ENCODE results near the gene LSAMP.

The LSAMP gene

GRCh38 chr3:116423945-116424344, 21.3 kb downstream of the LSAMP start:
- Histone ChIP-seq H2AFZ (ENCODE audit: low read length) (no peak overlapping the region), H3K4me3 (ENCODE audit: low read length, poor library complexity, severe bottlenecking) (no peak overlapping the region), H3K4me2 (ENCODE audit: low read depth, low read length, poor library complexity, severe bottlenecking) (no peak overlapping the region), H4K20me1 (ENCODE audit: insufficient read depth, low read length, poor library complexity, severe bottlenecking) (no peaks in the 10 kb centered on the region), H3K36me3 (ENCODE audit: insufficient read depth, low read length) (no peaks in the 10 kb centered on the region), H3K4me1 (ENCODE audit: insufficient read depth, low read length, poor library complexity, severe bottlenecking) (no peaks in the 10 kb centered on the region), H3K27me3 (ENCODE audit: insufficient read depth, low read length, poor library complexity, severe bottlenecking) (no peaks in the 10 kb centered on the region), H3K9me2 (replicated peaks; ENCODE audit: low read depth, low read length) (no peaks in the 10 kb centered on the region), H3F3A (ENCODE audit: low read depth) (no peaks in the 10 kb centered on the region), H3K9ac (ENCODE audit: low read depth, low read length, poor library complexity, severe bottlenecking) (no peak overlapping the region), H3K9me3 (ENCODE audit: insufficient read depth, low read depth, low read length) (no peaks in the 10 kb centered on the region; the same call in 1 of the 2 replicates), H3K79me2 (ENCODE audit: insufficient read depth, low read length) (no peaks in the 10 kb centered on the region)
- TF ChIP-seq CTCF (conservative IDR thresholded peaks at IDR 0.05; ENCODE audit: low read length): no peak
- no peak for TF ChIP-seq EZH2phosphoT487 (IDR thresholded peaks at IDR 0.05; ENCODE audit: borderline replicate concordance)

DNA sequence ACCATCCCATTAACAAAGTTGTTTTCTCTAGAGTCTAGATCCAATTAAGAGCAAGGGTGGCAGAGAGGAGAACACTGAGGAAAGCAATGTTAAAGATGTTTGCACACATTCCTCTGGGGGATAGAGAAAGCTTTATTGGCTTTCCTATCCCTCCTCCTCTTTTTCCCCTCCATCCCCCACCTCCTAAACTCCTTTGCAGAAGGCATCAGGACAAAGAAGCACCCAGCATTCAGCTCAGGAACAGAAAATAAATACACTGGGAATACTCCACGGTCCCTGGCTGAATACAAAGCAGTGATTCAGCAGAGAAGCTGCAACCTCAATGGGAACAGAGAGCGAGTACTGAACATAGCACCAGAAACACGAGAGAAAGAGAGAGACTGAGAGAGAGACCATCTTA, 21.9 kb downstream of the LSAMP start:
- H3K4me1 ChIP-seq (ENCODE audit: insufficient read depth, low read length, poor library complexity, severe bottlenecking): no peaks in the 10 kb centered on the region
- H3K9ac ChIP-seq (ENCODE audit: low read depth, low read length, poor library complexity, severe bottlenecking): no peak overlapping the region
- H3K9me3 ChIP-seq (ENCODE audit: insufficient read depth, low read depth, low read length): no peaks in the 10 kb centered on the region; the same call in 1 of the 2 replicates
- no peaks in the 10 kb centered on the region for H3K27me3 ChIP-seq (ENCODE audit: insufficient read depth, low read length, poor library complexity, severe bottlenecking)
- no peak overlapping the region for H2AFZ ChIP-seq (ENCODE audit: low read length)
- H3F3A ChIP-seq (ENCODE audit: low read depth): no peaks in the 10 kb centered on the region
- no peaks in the 10 kb centered on the region for H3K79me2 ChIP-seq (ENCODE audit: insufficient read depth, low read length)
- H3K4me3 ChIP-seq (ENCODE audit: low read length, poor library complexity, severe bottlenecking): no peak overlapping the region
- H4K20me1 ChIP-seq (ENCODE audit: insufficient read depth, low read length, poor library complexity, severe bottlenecking): no peaks in the 10 kb centered on the region
- no peaks in the 10 kb centered on the region for H3K9me2 ChIP-seq (replicated peaks; ENCODE audit: low read depth, low read length)
- TF ChIP-seq CTCF (conservative IDR thresholded peaks at IDR 0.05; ENCODE audit: low read length) (no peak), EZH2phosphoT487 (IDR thresholded peaks at IDR 0.05; ENCODE audit: borderline replicate concordance) (no peak)
- no peaks in the 10 kb centered on the region for H3K36me3 ChIP-seq (ENCODE audit: insufficient read depth, low read length)
- H3K4me2 ChIP-seq (ENCODE audit: low read depth, low read length, poor library complexity, severe bottlenecking): no peak overlapping the region

GRCh38 chr3:116417151-116417550, 28.1 kb downstream of the LSAMP start:
- no peaks in the 10 kb centered on the region for H3K79me2 ChIP-seq (ENCODE audit: insufficient read depth, low read length)
- H2AFZ ChIP-seq (ENCODE audit: low read length): no peak overlapping the region
- no peaks in the 10 kb centered on the region for H4K20me1 ChIP-seq (ENCODE audit: insufficient read depth, low read length, poor library complexity, severe bottlenecking)
- no peak for TF ChIP-seq EZH2phosphoT487 (IDR thresholded peaks at IDR 0.05; ENCODE audit: borderline replicate concordance)
- TF ChIP-seq CTCF (conservative IDR thresholded peaks at IDR 0.05; ENCODE audit: low read length): no peak
- no peak overlapping the region for H3K4me3 ChIP-seq (ENCODE audit: low read length, poor library complexity, severe bottlenecking)
- no peaks in the 10 kb centered on the region for H3K4me1 ChIP-seq (ENCODE audit: insufficient read depth, low read length, poor library complexity, severe bottlenecking)
- H3K4me2 ChIP-seq (ENCODE audit: low read depth, low read length, poor library complexity, severe bottlenecking): no peak overlapping the region
- H3K9ac ChIP-seq (ENCODE audit: low read depth, low read length, poor library complexity, severe bottlenecking): no peak overlapping the region
- H3F3A ChIP-seq (ENCODE audit: low read depth): no peaks in the 10 kb centered on the region
- no peaks in the 10 kb centered on the region for H3K9me2 ChIP-seq (replicated peaks; ENCODE audit: low read depth, low read length)
- H3K27me3 ChIP-seq (ENCODE audit: insufficient read depth, low read length, poor library complexity, severe bottlenecking): no peaks in the 10 kb centered on the region
- no peaks in the 10 kb centered on the region for H3K36me3 ChIP-seq (ENCODE audit: insufficient read depth, low read length)
- no peaks in the 10 kb centered on the region; the same call in 1 of the 2 replicates for H3K9me3 ChIP-seq (ENCODE audit: insufficient read depth, low read depth, low read length)
